Ascending aorta (tissue), 2 donors: ENCODE data around the gene ADA. TPM values are rescaled to one million over a fixed set of nuclear protein-coding genes. Genes with fewer than 3 reads are reported as not detected.

Experiments used
- DNase-seq, 2 donors: peaks; one replicate each; pipeline ENCODE4 v3.0.0-alpha.2; 2019; ENCODE audit warnings: low spot score in 2 of 2
- H3K27ac ChIP-seq, 2 donors: fragments of 200-600 bp; sonication (generic); one replicate each; pipeline ENCODE4 v1.5.1; 2016 to 2017; ENCODE audit warnings: mild to moderate bottlenecking in 1 of 2
- H3K27me3 ChIP-seq: fragments of 200-600 bp; sonication (generic); one replicate; pipeline ENCODE4 v1.5.1; 2017
- H3K36me3 ChIP-seq, 2 donors: fragments of 200-600 bp; sonication (generic); one replicate each; pipeline ENCODE4 v1.5.1; 2016
- H3K4me1 ChIP-seq, 2 donors: fragments of 200-600 bp; sonication (generic); one replicate each; pipeline ENCODE4 v1.5.1; 2016 to 2017; ENCODE audit warnings: mild to moderate bottlenecking in 1 of 2
- H3K4me3 ChIP-seq, 2 donors: fragments of 200-600 bp; sonication (generic); one replicate each; pipeline ENCODE4 v1.5.1; 2016 to 2017; ENCODE audit warnings: mild to moderate bottlenecking in 1 of 2
- H3K9me3 ChIP-seq, 2 donors: fragments of 200-600 bp; sonication (generic); one replicate each; pipeline ENCODE4 v1.5.1; 2016
- intact Hi-C: fragments of 100-400 bp; cut with DNase I; formaldehyde crosslinking; loops from one replicate; pipeline ENCODE4 v1.15.1; 2023
- total RNA-seq: library from RNA; depleted of rRNA; stranded (reverse); fragments of >200 nt; gene quantifications from one replicate; pipeline ENCODE4 v1.1.0, GENCODE V29; 2016
- TF ChIP-seq, protein P1 (sequence below), 3 experiments: fragments of 200-600 bp in 2 of 3; fragments of 450-650 bp in 1 of 3; sonication (generic) in 2 of 3; IDR thresholded peaks; one replicate each; pipeline ENCODE4 v1.5.1; 2016 to 2019; ENCODE audit warnings: antibody characterized with exemption in 3 of 3, mild to moderate bottlenecking in 1 of 3, moderate library complexity in 1 of 3

ADA gene
- total RNA-seq, 1 donor from 2014 or later = 0.75 TPM

DNA sequence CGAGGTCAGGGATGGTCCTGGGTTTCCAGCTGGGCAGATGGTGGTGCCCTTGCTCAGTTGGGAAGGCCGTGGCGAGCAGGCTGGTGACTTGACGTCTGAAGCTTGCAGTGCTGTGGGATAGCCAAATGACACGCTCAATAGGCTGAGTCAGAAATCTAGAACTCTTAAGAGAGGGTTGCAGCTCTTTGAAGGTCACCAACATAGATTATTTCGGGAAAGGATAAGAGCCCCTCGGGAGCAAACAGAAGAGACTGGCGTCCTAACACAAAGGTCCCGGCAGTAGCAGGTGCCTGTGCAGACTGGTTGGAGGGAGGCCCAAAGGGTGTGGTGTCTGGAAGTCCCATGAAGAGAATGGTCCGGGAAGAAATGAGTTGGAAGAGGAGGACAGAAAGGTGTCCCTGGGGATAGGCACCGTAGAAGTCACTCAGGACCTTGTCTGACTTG lies 50.7 kb downstream of the ADA start:
- TF ChIP-seq, protein P1, sequence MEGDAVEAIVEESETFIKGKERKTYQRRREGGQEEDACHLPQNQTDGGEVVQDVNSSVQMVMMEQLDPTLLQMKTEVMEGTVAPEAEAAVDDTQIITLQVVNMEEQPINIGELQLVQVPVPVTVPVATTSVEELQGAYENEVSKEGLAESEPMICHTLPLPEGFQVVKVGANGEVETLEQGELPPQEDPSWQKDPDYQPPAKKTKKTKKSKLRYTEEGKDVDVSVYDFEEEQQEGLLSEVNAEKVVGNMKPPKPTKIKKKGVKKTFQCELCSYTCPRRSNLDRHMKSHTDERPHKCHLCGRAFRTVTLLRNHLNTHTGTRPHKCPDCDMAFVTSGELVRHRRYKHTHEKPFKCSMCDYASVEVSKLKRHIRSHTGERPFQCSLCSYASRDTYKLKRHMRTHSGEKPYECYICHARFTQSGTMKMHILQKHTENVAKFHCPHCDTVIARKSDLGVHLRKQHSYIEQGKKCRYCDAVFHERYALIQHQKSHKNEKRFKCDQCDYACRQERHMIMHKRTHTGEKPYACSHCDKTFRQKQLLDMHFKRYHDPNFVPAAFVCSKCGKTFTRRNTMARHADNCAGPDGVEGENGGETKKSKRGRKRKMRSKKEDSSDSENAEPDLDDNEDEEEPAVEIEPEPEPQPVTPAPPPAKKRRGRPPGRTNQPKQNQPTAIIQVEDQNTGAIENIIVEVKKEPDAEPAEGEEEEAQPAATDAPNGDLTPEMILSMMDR (IDR thresholded peaks at IDR 0.05) = no peak
- H3K27ac ChIP-seq = peak overlapping the region; percentile 97
- H3K4me1 ChIP-seq = peaks cover 37 to 67% of the 10 kb centered on the region in 2 donors
- intact Hi-C loops = loop anchor here (2.0 to 5.0 kb wide), 5 partner anchors 14 to 388 kb away; partner anchors contain the start of genes KCNK15, OSER1 and SERINC3
- H3K36me3 ChIP-seq = no peaks in the 10 kb centered on the region
- H3K9me3 ChIP-seq = no peaks in the 10 kb centered on the region
- H3K27me3 ChIP-seq = no peaks in the 10 kb centered on the region
- peak overlapping the region in 1 of 2 donors; percentile 46 for H3K4me3 ChIP-seq
- DNase-seq = no peak

DNA sequence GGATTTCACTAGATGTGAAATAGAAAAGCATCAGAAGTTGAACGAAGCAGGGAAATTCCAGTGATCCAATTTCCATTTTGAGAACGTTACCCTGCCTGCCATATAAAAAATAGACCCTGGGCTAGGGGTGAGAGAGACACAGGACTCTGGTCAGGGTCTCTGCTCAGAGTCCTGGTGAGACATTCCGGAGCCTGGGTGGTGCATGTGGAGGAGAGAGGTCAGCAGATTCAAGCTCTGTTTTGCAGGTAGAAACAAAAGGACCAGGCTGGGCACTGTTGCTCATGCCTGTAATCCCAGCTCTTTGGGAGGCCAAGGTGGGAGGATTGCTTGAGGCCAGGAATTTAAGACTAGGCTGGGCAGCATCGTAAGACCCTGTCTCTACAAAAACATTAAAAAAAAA lies 51.2 kb downstream of the ADA start:
- H3K36me3 ChIP-seq = no peaks in the 10 kb centered on the region
- H3K9me3 ChIP-seq = no peaks in the 10 kb centered on the region
- H3K27ac ChIP-seq = peak overlapping the region; percentile 97
- intact Hi-C loops = loop anchor here (2.0 to 5.0 kb wide), 5 partner anchors 14 to 388 kb away; partner anchors contain the start of genes KCNK15, OSER1 and SERINC3
- H3K4me3 ChIP-seq = no peak overlapping the region
- no peak for DNase-seq
- H3K4me1 ChIP-seq = peaks cover 37 to 71% of the 10 kb centered on the region in 2 donors
- TF ChIP-seq, protein P1 (IDR thresholded peaks at IDR 0.05) = no peak
- no peaks in the 10 kb centered on the region for H3K27me3 ChIP-seq

GRCh38 chr20:44599715-44600114 lies 51.8 kb downstream of the ADA start:
- Histone ChIP-seq H3K27me3 (no peaks in the 10 kb centered on the region), H3K4me3 (no peak overlapping the region), H3K36me3 (no peaks in the 10 kb centered on the region), H3K27ac (peak overlapping the region; percentile 97), H3K4me1 (peaks cover 38 to 77% of the 10 kb centered on the region in 2 donors), H3K9me3 (no peaks in the 10 kb centered on the region)
- TF ChIP-seq, protein P1 (IDR thresholded peaks at IDR 0.05) = no peak
- DNase-seq = no peak
- intact Hi-C loops = loop anchor here (2.0 to 5.0 kb wide), 5 partner anchors 13 to 387 kb away; partner anchors contain the start of genes KCNK15, OSER1 and SERINC3

- intact Hi-C loops = no loop called here
- Histone ChIP-seq H3K4me1 (peaks cover 49 to 88% of the 10 kb centered on the region in 2 donors), H3K4me3 (peak overlapping the region; percentile 5), H3K27ac (peak overlapping the region; percentile 97), H3K9me3 (no peaks in the 10 kb centered on the region), H3K27me3 (no peaks in the 10 kb centered on the region), H3K36me3 (no peaks in the 10 kb centered on the region)
- no peak for DNase-seq
- TF ChIP-seq, protein P1 (IDR thresholded peaks at IDR 0.05) = peak in 1 of 3 experiments; percentile 12
Measured at GRCh38 chr20:44598423-44599305, 52.8 kb downstream of the ADA start.

GRCh38 chr20:44597930-44598329 lies 53.6 kb downstream of the ADA start:
- DNase-seq = no peak
- Histone ChIP-seq H3K27ac (peak overlapping the region; percentile 97), H3K4me1 (peaks cover 50 to 88% of the 10 kb centered on the region in 2 donors)

More at GRCh38 chr20:44597930-44598329, 53.6 kb downstream of the ADA start:
- intact Hi-C loops = no loop called here
- Histone ChIP-seq H3K36me3 (peaks cover 0 to under 1% of the 10 kb centered on the region in 2 donors), H3K9me3 (no peaks in the 10 kb centered on the region), H3K4me3 (peak overlapping the region in 1 of 2 donors; percentile 5), H3K27me3 (no peaks in the 10 kb centered on the region)
- TF ChIP-seq, protein P1 (IDR thresholded peaks at IDR 0.05) = no peak
